Loucy (cell line): ENCODE results near the gene B4GALT2.

ENCODE experiments used
- H2AFZ ChIP-seq: fragments of 200-600 bp; sonication (generic); 2 replicates; pipeline ENCODE4 v1.6.0; 2016; ENCODE audit warnings: antibody characterized with exemption, mild to moderate bottlenecking, low read length, moderate library complexity
- H3F3A ChIP-seq: fragments of 200-600 bp; 2 replicates; pipeline ENCODE4 v1.6.0; 2016; ENCODE audit warnings: antibody characterized with exemption, low read depth, mild to moderate bottlenecking
- H3K27me3 ChIP-seq: fragments of 200-600 bp; sonication (generic); 2 replicates; pipeline ENCODE4 v1.6.1; 2014; ENCODE audit warnings: low read length, mild to moderate bottlenecking; ENCODE audit not compliant: insufficient read depth, poor library complexity, severe bottlenecking
- H3K36me3 ChIP-seq: fragments of 200-600 bp; sonication (generic); 2 replicates; pipeline ENCODE4 v1.6.1; 2016; ENCODE audit warnings: low read length; ENCODE audit not compliant: insufficient read depth
- H3K4me1 ChIP-seq: fragments of 200-600 bp; sonication (generic); 2 replicates; pipeline ENCODE4 v1.5.1; 2014; ENCODE audit warnings: low read length, mild to moderate bottlenecking; ENCODE audit not compliant: insufficient read depth, poor library complexity, severe bottlenecking
- H3K4me2 ChIP-seq: fragments of 200-600 bp; sonication (generic); 2 replicates; pipeline ENCODE4 v1.6.0; 2014; ENCODE audit warnings: antibody characterized with exemption, low read length, low read depth, mild to moderate bottlenecking; ENCODE audit not compliant: poor library complexity, severe bottlenecking
- H3K4me3 ChIP-seq: fragments of 200-600 bp; sonication (generic); 2 replicates; pipeline ENCODE4 v1.5.1; 2014; ENCODE audit warnings: low read length, mild to moderate bottlenecking, mixed read lengths; ENCODE audit not compliant: poor library complexity, severe bottlenecking
- H3K79me2 ChIP-seq: fragments of 200-600 bp; sonication (generic); 2 replicates; pipeline ENCODE4 v1.6.1; 2014; ENCODE audit warnings: low read length; ENCODE audit not compliant: insufficient read depth
- H3K9ac ChIP-seq: fragments of 200-600 bp; sonication (generic); 2 replicates; pipeline ENCODE4 v1.6.0; 2014; ENCODE audit warnings: mild to moderate bottlenecking, low read depth, low read length, moderate library complexity; ENCODE audit not compliant: poor library complexity, severe bottlenecking
- H3K9me2 ChIP-seq: fragments of 200-600 bp; sonication (generic); replicated peaks from 2 replicates; pipeline ENCODE4 v1.6.1; 2016; ENCODE audit warnings: low read depth, low read length, mixed read lengths
- H3K9me3 ChIP-seq: fragments of 200-600 bp; sonication (generic); 2 replicates; pipeline ENCODE4 v1.6.1; 2014; ENCODE audit warnings: mild to moderate bottlenecking, antibody characterized with exemption, low read length, low read depth; ENCODE audit not compliant: insufficient read depth
- H4K20me1 ChIP-seq: fragments of 200-600 bp; sonication (generic); 2 replicates; pipeline ENCODE4 v1.6.0; 2014; ENCODE audit warnings: antibody characterized with exemption, low read length, mild to moderate bottlenecking; ENCODE audit not compliant: insufficient read depth, poor library complexity, severe bottlenecking
- EZH2phosphoT487 ChIP-seq: fragments of 200-600 bp; IDR thresholded peaks from 2 replicates; pipeline ENCODE4 v1.6.1; 2018; ENCODE audit warnings: antibody characterized with exemption, mild to moderate bottlenecking, moderate library complexity, borderline replicate concordance
- TF ChIP-seq, protein P1 (sequence below): fragments of 200-600 bp; sonication (generic); conservative IDR thresholded peaks from 2 replicates; pipeline ENCODE4 v1.5.1; 2014; ENCODE audit warnings: mild to moderate bottlenecking, antibody characterized with exemption, low read length

The B4GALT2 gene

DNA sequence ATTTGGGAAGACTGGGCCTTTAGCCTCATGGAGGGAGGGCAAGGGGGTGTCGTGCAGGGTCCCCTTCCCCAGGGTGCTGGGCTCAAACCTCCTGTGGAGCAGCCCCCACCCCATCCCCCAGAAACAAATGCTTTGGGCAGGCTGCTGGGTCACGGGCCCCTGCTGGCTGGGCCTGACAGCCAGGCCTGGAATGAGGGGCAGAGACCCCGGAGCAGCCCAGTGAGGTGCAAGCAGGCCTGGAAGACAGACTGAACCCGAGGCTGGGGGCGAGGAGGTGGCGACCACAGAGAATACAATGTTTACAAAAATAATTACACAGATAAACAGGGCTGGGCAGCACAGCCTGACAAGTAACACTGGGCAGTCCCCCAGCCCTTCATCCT lies 17.7 kb downstream of the B4GALT2 start:
- peaks cover 10% of the 10 kb centered on the region for H3K4me1 ChIP-seq
- no peaks in the 10 kb centered on the region for H3K9me2 ChIP-seq
- H3K9me3 ChIP-seq = no peaks in the 10 kb centered on the region
- H4K20me1 ChIP-seq = no peaks in the 10 kb centered on the region
- no peak overlapping the region for H3K4me2 ChIP-seq
- H3K36me3 ChIP-seq = no peaks in the 10 kb centered on the region
- H2AFZ ChIP-seq = no peak overlapping the region
- H3K79me2 ChIP-seq = no peaks in the 10 kb centered on the region
- H3K4me3 ChIP-seq = no peak overlapping the region
- TF ChIP-seq EZH2phosphoT487 = no peak
- TF ChIP-seq, protein P1, sequence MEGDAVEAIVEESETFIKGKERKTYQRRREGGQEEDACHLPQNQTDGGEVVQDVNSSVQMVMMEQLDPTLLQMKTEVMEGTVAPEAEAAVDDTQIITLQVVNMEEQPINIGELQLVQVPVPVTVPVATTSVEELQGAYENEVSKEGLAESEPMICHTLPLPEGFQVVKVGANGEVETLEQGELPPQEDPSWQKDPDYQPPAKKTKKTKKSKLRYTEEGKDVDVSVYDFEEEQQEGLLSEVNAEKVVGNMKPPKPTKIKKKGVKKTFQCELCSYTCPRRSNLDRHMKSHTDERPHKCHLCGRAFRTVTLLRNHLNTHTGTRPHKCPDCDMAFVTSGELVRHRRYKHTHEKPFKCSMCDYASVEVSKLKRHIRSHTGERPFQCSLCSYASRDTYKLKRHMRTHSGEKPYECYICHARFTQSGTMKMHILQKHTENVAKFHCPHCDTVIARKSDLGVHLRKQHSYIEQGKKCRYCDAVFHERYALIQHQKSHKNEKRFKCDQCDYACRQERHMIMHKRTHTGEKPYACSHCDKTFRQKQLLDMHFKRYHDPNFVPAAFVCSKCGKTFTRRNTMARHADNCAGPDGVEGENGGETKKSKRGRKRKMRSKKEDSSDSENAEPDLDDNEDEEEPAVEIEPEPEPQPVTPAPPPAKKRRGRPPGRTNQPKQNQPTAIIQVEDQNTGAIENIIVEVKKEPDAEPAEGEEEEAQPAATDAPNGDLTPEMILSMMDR = no peak
- H3K9ac ChIP-seq = no peak overlapping the region
- no peaks in the 10 kb centered on the region for H3K27me3 ChIP-seq
- no peaks in the 10 kb centered on the region for H3F3A ChIP-seq

DNA sequence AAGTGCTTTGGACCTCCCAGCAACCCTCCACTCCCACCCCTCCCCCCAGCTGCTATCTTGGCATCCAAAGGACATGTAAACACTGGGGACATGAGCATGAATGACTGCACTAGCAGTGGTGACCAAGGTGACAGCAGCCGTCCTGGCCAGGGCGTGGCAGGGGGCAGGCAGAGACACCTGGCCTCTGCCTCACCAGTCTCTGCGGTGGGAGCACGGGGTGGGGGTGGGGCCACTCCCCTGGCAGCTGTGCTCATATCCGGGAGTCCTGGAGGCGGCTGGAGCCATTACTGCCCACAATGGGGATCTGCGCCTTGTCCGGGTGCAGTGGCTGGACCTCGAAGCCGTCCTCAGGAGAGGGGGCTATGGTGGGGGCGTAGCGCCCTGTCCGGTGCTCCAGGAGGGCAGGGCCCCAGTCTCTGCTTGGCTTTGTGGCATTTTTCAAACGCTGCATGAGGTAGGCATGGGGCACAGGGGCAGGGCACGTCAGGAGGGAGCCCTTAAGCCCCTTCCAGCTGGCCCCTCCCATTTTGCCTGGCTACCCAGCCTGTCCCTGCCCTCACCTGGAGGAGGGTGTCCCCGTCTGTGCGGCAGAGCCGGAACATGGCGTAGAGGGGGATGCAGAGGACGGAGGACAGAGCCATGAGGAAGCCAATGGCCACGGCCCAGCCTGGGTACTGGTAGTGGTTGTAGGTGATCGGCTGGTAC lies 18.4 kb downstream of the B4GALT2 start:
- TF ChIP-seq, protein P1 = no peak
- no peak for TF ChIP-seq EZH2phosphoT487
- peaks cover 4% of the 10 kb centered on the region for H3K4me1 ChIP-seq
- H3K4me2 ChIP-seq = no peak overlapping the region
- no peaks in the 10 kb centered on the region for H3K27me3 ChIP-seq
- H3K79me2 ChIP-seq = no peaks in the 10 kb centered on the region
- no peak overlapping the region for H3K9ac ChIP-seq
- H3K4me3 ChIP-seq = no peak overlapping the region
- no peaks in the 10 kb centered on the region for H3K9me2 ChIP-seq
- H4K20me1 ChIP-seq = no peaks in the 10 kb centered on the region
- no peaks in the 10 kb centered on the region for H3F3A ChIP-seq
- H3K9me3 ChIP-seq = no peaks in the 10 kb centered on the region
- H3K36me3 ChIP-seq = no peaks in the 10 kb centered on the region
- no peak overlapping the region for H2AFZ ChIP-seq

- Histone ChIP-seq H3K9ac (no peak overlapping the region), H3K4me3 (no peak overlapping the region), H3K79me2 (no peaks in the 10 kb centered on the region), H3F3A (no peaks in the 10 kb centered on the region), H2AFZ (no peak overlapping the region), H3K9me3 (no peaks in the 10 kb centered on the region), H3K4me1 (no peaks in the 10 kb centered on the region), H4K20me1 (no peaks in the 10 kb centered on the region), H3K4me2 (no peak overlapping the region), H3K9me2 (no peaks in the 10 kb centered on the region), H3K36me3 (no peaks in the 10 kb centered on the region), H3K27me3 (no peaks in the 10 kb centered on the region)
- TF ChIP-seq, protein P1 = no peak
- no peak for TF ChIP-seq EZH2phosphoT487
Measured at GRCh38 chr1:43998000-43998378, 19.0 kb downstream of the B4GALT2 start.
